ACC112 (cell line): ENCODE measurements around the gene TMEM131.

Source experiments
- H2AFZ ChIP-seq: fragments of 200-600 bp; sonication (generic); one replicate; pipeline ENCODE4 v1.6.0; 2017; ENCODE audit warnings: antibody characterized with exemption, low read length; ENCODE audit not compliant: unreplicated experiment
- H3K27ac ChIP-seq: fragments of 200-600 bp; sonication (generic); 2 replicates; pipeline ENCODE4 v1.5.1; 2014; ENCODE audit warnings: low read depth, mild to moderate bottlenecking, antibody characterized with exemption, low read length, moderate library complexity
- H3K27me3 ChIP-seq: fragments of 200-600 bp; sonication (generic); 2 replicates; pipeline ENCODE4 v1.6.1; 2014; ENCODE audit warnings: mild to moderate bottlenecking, antibody characterized with exemption, low read length, moderate library complexity, mixed read lengths; ENCODE audit not compliant: insufficient read depth
- H3K36me3 ChIP-seq: fragments of 200-600 bp; sonication (generic); 2 replicates; pipeline ENCODE4 v1.6.1; 2016; ENCODE audit warnings: mild to moderate bottlenecking, antibody characterized with exemption, low read length, moderate library complexity, mixed read lengths; ENCODE audit not compliant: insufficient read depth
- H3K4me1 ChIP-seq: fragments of 200-600 bp; sonication (generic); one replicate; pipeline ENCODE4 v1.6.1; 2016; ENCODE audit warnings: low read length, mixed read lengths; ENCODE audit not compliant: insufficient read depth, unreplicated experiment, control insufficient read depth
- H3K4me3 ChIP-seq: fragments of 200-600 bp; sonication (generic); 2 replicates; pipeline ENCODE4 v1.5.1; 2014; ENCODE audit warnings: mild to moderate bottlenecking, low read depth, low read length
- H3K79me2 ChIP-seq: fragments of 200-600 bp; sonication (generic); one replicate; pipeline ENCODE4 v1.6.0; 2016; ENCODE audit warnings: low read length; ENCODE audit not compliant: control insufficient read depth, unreplicated experiment, insufficient read depth

TMEM131 gene

GRCh38 chr2:97738179-97739019, 257.3 kb downstream of the TMEM131 start:
- Histone ChIP-seq H3K4me3 (no peak overlapping the region), H2AFZ (no peak overlapping the region), H3K36me3 (no peaks in the 10 kb centered on the region), H3K27ac (no peak overlapping the region), H3K27me3 (no peaks in the 10 kb centered on the region), H3K79me2 (no peaks in the 10 kb centered on the region), H3K4me1 (peaks cover 15% of the 10 kb centered on the region)

- H3K79me2 ChIP-seq = no peaks in the 10 kb centered on the region
- H3K4me1 ChIP-seq = peaks cover 10% of the 10 kb centered on the region
- no peaks in the 10 kb centered on the region for H3K36me3 ChIP-seq
- no peak overlapping the region for H2AFZ ChIP-seq
- no peaks in the 10 kb centered on the region for H3K27me3 ChIP-seq
- H3K27ac ChIP-seq = no peak overlapping the region
- H3K4me3 ChIP-seq = no peak overlapping the region
These were observed 258.1 kb downstream of the TMEM131 start for GRCh38 chr2:97737421-97738178.

DNA sequence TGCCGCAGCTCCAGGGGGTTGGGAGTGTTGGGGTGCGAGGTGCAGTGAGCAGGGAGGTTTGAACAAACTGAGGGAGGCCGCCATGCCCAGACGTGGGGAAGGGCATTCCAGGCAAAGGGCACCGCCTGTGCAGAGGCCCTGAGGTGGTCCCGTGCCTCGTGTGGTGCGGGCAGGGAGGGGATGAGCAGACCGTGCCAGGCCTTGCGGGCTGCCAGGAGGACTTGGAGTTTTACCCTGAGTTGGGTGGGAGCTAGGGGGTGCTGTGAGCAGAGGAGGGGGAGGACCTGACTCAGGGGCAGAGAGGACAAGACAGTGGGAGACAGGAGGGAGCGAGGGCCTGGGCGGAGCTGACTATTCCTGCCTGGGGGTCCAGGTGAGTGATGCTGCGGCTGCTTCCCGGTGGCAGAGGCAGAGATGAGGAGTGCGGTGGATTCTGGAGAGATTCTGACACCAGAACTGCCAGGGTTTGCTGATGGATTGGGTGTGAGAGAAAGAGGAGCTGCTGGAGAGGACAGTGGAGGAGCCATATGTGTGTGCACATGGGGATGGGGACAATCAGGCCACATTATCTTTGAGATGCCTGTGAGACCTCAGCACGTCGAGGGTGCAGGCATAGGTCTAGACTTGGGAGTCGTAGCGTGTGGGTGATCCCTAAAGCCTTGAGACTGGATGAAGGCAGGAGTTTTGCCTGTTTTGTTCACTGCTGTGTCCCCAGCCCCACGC, 259.0 kb downstream of the TMEM131 start:
- no peaks in the 10 kb centered on the region for H3K36me3 ChIP-seq

GRCh38 chr2:97736185-97736584, 259.6 kb downstream of the TMEM131 start:
- no peaks in the 10 kb centered on the region for H3K27me3 ChIP-seq
- no peak overlapping the region for H3K27ac ChIP-seq
- H3K4me3 ChIP-seq = no peak overlapping the region
- no peaks in the 10 kb centered on the region for H3K4me1 ChIP-seq
- H3K36me3 ChIP-seq = no peaks in the 10 kb centered on the region
- no peaks in the 10 kb centered on the region for H3K79me2 ChIP-seq
- no peak overlapping the region for H2AFZ ChIP-seq

More for the DNA sequence above, 259.0 kb downstream of the TMEM131 start:
- Histone ChIP-seq H3K27ac (no peak overlapping the region), H3K27me3 (no peaks in the 10 kb centered on the region), H3K4me3 (no peak overlapping the region), H3K4me1 (peaks cover 2% of the 10 kb centered on the region), H2AFZ (no peak overlapping the region), H3K79me2 (no peaks in the 10 kb centered on the region)

GRCh38 chr2:97735161-97735561, 260.6 kb downstream of the TMEM131 start:
- Histone ChIP-seq H2AFZ (no peak overlapping the region), H3K36me3 (no peaks in the 10 kb centered on the region), H3K4me1 (no peaks in the 10 kb centered on the region), H3K79me2 (no peaks in the 10 kb centered on the region), H3K27me3 (no peaks in the 10 kb centered on the region), H3K27ac (no peak overlapping the region), H3K4me3 (no peak overlapping the region)

DNA sequence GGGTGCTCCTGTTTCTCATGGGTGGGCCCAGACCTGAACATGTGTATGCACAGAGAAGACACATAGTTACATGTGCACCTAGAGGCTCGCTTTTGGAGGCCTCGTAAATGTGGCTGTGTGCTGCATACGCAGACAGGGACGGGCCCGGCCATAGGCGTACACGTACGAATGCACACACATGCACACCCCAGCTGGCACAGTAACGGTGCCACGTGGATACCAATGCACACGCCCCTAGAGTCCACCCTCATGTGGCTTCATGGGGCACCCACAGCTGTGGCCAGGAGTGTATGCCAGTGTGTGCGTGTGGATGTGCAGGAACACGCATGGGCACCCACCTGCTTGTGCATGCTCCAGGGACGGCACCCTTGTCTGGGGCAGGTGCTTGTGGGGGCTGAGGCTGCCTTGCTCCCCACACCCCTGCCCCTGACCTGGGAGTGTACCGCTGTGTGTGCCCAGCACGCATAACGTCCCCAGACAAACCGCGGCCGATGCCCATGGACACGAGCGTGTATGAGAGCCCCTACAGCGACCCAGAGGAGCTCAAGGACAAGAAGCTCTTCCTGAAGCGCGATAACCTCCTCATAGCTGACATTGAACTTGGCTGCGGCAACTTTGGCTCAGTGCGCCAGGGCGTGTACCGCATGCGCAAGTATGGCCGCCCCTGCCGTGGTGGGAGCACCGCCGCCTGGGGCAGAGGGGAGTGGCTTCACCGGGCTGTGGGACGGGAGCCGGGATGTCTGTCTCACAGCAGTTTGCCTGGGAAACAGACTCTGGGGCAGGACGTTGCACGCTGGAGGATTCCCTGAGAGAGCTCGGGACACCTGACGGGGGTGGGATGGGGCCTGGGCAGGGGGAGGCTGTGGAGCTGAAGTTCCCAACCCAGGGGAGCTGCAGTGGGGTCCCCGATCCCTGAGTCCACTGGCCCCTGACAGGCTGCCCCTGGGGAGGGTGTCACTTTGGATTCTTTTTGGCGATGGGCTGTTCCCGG, 261.4 kb downstream of the TMEM131 start:
- no peaks in the 10 kb centered on the region for H3K36me3 ChIP-seq

GRCh38 chr2:97733341-97734035, 262.3 kb downstream of the TMEM131 start:
- Histone ChIP-seq H2AFZ (no peak overlapping the region), H3K79me2 (no peaks in the 10 kb centered on the region), H3K4me1 (no peaks in the 10 kb centered on the region), H3K27me3 (no peaks in the 10 kb centered on the region), H3K4me3 (no peak overlapping the region), H3K36me3 (no peaks in the 10 kb centered on the region), H3K27ac (no peak overlapping the region)

More for the DNA sequence above, 261.4 kb downstream of the TMEM131 start:
- no peaks in the 10 kb centered on the region for H3K79me2 ChIP-seq
- H3K4me3 ChIP-seq = no peak overlapping the region
- no peaks in the 10 kb centered on the region for H3K4me1 ChIP-seq
- no peak overlapping the region for H3K27ac ChIP-seq
- no peak overlapping the region for H2AFZ ChIP-seq
- no peaks in the 10 kb centered on the region for H3K27me3 ChIP-seq

DNA sequence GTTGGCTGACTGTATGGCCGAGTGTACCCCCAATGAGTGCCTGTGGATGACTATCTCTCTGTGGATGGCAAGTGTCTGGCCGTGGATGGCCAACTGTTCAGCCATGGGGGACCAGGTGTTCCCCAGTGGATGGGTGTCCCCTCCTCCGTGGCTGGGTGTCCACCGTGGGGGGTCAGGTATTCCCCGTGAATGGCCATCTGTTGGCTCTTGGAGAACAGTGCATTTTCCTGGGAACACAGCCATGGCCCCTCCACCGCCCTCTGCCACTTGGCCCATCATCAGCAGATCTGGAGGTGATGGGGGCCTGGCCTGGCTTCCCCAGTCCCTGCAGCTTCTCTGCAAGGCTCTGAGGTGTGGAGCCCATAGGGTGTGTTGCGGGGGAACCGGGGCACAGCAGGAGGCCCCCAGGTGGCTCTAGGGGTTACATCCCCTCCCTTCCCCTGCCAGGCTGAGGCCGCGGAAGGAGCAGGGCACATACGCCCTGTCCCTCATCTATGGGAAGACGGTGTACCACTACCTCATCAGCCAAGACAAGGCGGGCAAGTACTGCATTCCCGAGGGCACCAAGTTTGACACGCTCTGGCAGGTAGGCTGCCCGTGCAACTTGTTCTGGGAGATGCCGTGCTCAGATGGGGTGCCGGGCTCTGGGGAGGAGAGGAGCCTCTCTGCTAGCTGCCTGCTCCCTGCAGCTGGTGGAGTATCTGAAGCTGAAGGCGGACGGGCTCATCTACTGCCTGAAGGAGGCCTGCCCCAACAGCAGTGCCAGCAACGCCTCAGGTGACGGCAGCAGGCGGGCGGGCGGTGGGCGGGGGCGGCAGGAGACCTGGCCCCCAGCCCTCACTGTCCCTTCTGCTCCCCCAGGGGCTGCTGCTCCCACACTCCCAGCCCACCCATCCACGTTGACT, 263.1 kb downstream of the TMEM131 start:
- no peak overlapping the region for H2AFZ ChIP-seq
- no peak overlapping the region for H3K27ac ChIP-seq
- no peak overlapping the region for H3K4me3 ChIP-seq
- no peaks in the 10 kb centered on the region for H3K36me3 ChIP-seq
- no peaks in the 10 kb centered on the region for H3K79me2 ChIP-seq
- H3K4me1 ChIP-seq = no peaks in the 10 kb centered on the region
- H3K27me3 ChIP-seq = 0 out of 2 replicates have a peak, but pooled peaks cover 3% of the 10 kb centered on the region
